ENCODE data around the gene PDE1A.

The PDE1A gene

DNA sequence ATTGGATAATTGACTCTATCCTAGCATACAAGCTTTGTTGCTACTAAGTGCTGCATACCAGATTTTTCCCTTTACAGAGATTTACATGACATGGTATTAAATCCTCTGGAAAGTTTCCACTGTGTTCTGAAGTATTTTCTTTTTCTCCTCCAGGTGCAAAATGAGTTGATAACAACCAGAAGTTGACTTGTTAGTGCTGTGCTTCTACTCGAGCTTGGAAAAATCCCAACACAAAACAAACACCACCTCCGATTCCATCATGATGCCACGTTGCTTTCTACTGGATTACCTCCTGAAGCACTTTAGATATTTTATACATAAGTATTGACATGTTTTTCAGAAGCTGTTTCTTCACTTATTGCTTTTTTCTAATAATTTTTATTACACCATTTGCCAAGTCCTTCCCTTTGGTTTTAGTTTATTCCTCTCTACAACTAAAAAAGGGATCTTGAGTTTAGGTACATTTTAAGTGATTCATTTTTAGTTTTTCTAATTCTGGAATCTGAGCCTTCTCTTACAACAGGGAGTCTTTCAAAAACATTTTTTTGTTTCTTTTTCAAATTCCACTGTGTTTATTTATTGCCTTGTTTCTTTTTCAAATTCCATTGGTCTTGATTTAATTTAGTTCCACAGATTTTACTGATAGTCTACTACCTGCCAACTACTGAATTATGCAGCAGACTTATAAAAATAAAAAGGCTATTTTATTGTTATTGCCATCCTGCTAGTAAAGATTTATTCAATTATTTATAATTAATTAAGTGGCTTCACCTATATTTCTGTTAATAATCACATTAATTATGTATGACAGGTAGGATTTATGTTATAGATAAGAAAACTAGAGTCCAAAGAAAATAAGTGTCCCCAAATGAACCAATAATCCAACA lies 297.8 kb downstream of the PDE1A start:
- no peak for DNase-seq (ENCODE audit: low read depth)

DNA sequence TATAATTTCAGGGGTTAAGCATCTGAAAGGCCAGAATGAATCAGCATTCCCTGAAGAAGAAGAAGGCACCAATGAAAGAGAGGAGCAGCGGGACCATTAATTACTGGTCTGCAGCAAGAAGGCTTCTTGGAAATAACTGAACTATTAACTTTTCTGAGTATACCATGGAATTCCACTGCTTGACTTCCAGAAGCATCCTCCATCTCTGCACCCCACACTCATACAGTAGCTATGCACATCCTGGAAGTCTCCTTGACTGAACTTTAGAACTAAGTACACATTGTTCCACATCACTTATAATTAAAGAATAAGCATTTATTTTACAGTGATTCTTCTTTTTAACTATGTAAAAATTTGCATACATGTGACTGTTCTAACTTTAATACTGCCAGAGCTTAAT lies 309.6 kb downstream of the PDE1A start:
- no peak for DNase-seq (ENCODE audit: low read depth)

DNA sequence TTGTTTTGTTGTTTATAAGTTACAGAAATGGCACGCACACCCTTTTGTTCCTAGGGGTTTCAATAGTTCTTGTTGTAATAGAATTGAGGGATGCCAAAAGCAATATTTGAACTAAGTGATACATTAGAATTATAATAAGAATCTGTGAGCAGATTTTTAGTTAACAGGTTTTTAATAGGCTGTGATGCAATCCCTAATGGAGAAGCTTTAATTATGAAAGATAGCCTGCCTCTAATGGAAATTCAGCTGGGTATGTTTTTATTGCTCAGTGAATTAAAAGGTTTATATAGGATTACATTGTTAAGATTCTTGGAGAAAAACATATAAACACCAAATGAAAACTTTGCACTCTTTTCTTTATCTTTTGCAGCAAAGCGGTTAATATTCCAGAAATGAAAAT lies 310.1 kb downstream of the PDE1A start:
- DNase-seq (ENCODE audit: low read depth), result no peak

DNA sequence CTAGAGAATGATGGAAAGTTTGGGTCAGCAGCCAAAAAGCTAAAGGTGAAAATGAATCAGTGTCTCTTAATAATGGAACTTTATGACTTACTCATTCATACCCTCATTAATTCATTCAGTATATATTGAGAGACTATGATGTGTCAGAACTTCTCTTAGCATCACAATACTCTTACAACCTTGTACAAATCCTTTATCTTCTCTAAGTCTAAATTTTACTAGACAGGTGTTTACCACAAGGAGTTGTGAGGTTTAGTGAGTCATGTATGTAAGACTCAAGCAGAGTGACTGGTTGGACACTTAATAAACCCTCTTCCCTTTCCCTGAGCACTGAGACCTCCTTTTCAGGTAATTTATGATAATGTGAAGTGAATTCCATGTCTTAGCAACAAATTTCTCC lies 311.6 kb downstream of the PDE1A start:
- DNase-seq (ENCODE audit: low read depth), result no peak

DNA sequence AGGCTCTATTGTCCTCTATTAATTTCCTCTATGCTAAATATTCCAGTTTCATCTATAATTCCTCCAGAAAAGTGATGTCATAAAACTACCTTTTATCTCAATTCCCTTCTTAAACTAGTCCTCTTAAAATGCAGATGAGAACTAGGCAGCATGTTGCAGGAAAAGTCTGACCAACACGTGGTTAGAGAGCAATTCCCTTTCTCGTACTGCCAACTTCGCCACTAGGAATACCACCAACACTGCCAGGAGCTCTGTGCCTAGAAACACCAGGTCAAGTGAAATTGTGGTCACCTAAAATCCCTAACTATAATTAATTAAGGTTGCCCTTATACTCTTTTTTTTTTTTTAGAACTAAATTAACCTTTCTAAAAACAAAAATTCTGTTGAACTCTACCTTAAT lies 313.5 kb downstream of the PDE1A start:
- no peak for DNase-seq (ENCODE audit: low read depth)

DNA sequence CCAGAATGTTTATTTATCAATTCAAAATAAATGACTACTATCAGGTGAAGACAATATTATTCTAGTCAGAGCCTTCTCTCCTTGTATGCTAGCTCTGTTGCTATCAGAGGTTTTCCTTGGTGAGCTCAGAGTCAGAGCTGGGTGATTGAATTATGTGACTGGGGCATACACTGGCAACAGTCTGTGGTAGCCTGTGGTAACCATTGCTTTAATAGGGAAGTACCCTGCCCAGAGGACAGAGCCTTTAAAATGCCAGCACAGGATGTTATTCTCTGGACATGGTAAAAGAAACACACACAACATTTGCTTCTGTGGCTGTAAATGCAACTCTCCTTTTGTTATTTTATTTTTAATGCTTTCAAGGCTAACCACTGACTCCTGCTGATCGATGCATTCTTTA lies 316.5 kb downstream of the PDE1A start:
- no peak for DNase-seq (ENCODE audit: low read depth)

DNA sequence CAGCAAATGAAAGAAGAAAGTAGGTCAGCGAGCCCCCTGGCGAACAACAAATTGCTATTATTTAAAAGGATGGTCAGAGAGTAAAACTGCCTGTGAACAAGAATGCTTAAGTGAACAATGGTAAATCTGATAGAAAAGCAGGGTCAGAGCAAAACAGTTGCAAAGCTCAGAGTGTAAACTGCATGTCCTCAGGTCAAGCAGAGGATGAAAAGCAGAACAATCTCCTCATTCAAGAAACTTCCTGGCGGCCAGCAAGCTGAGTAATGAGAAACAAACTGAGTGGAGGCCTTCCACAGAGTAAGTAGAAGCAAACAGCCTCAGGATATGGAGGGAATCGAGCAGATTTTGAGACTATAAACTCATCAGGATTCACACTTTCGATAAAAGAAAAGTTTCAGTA lies 323.3 kb downstream of the PDE1A start:
- DNase-seq (ENCODE audit: low read depth), result no peak

DNA sequence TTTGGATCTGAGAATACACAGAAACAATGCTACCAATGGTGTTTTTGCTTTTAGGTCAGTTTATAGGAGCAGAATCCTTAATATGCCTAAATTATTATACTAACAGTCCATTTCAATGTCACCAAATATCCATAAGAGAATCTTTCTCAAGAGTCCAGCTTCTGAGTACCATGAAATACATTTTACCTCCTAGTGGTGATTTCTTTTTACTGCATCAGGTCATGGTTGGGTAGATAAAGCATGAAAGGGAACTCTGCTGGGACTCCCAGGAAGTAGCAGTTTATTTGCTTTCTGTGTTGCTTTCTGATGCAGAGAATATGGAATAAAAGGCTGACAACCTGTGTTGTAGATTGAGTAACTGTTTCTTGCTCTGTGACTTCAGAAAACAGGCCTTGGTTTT lies 325.6 kb downstream of the PDE1A start:
- no peak for DNase-seq (ENCODE audit: low read depth)

DNA sequence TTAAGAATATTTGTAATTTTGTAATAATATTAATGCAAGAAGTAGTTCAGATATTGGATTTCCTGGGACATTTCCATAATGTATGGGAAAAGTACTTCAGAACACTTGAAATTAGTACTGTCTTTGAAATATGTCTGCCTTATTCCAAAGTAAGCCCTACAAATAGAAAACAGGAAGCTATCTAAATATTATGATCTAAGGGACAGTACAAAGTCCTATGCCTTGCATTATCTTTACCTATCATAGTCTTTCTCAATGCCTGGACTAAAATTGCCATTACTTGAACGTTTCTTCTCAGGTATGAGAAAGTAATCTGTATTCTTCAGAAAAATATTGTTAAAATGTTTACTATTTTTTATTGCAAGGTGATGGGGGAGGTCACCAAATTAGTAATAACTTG lies 328.2 kb downstream of the PDE1A start:
- DNase-seq (ENCODE audit: low read depth), result no peak

DNA sequence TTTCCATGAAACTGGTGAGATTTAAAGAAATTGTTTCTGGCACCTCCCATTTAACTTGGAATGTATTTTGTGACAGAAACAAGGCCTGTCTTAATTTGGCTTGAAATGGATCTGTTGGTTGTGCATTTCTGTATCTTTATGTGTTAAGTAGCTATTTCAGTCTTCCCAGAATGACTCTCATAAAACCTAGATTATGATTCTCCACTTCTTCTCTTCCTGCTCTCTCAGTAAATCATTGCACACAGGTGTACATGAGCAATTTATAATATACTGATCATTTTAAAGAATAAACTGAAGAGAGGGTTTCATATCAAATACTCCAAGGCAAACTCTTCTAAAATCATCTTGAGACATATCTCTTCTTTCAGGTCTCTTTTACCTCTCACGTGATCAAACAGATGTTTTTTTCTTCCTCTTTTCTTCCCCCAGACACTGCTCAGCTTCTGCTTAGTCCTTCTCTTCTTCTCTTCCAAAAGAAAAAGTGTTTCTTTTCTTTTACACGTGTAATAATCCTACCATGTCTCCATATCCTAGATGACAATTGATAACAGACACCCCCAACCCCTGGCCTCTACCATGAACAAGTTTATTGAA lies 329.2 kb downstream of the PDE1A start:
- DNase-seq (ENCODE audit: low read depth), result no peak

DNA sequence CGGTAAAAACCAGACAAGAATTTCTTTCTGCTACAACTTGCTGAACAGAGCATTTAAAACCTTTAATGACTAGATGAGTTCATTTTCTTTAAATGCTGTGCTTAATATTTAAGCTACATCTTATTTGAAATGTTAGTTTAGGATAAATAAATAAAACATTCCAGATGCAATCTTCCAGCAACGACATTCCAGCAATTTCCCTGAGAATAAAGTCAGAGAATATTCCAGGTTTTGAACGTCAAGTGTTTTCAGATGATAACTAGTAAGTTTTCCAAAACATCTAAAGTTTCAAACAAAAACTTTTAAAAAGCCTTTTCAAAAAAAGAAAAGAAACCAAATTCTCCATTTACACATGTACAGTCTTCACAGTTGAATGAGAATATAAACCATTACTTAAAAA lies 336.4 kb downstream of the PDE1A start:
- DNase-seq (ENCODE audit: low read depth), result no peak

All from stromal cell of bone marrow (primary cell).